GM13976 (cell line): Measurements from ENCODE around the gene LRMDA.

Source experiments
- DNase-seq: peaks from one replicate; pipeline ENCODE4 v3.0.0; 2012; ENCODE audit warnings: low spot score
- CTCF ChIP-seq: IDR thresholded peaks from 2 replicates; pipeline ENCODE4 v1.5.1; 2012; ENCODE audit warnings: borderline replicate concordance, mild to moderate bottlenecking; ENCODE audit not compliant: insufficient read depth; ENCODE audit errors: extremely low read depth, missing control alignments, control extremely low read depth
- in situ Hi-C: fragments of 300-500 bp; cut with MboI; formaldehyde crosslinking; loops from one replicate; pipeline ENCODE4 v1.12.0; 2022; ENCODE audit warnings: low sequenced_read_pairs, mixed read lengths, inconsistent platforms; ENCODE audit not compliant: unreplicated experiment

The LRMDA gene

GRCh38 chr10:75860009-75860408 lies 428.6 kb downstream of the LRMDA start:
- no peak for TF ChIP-seq CTCF
- in situ Hi-C loops, result no loop called here
- no peak for DNase-seq

- no peak for TF ChIP-seq CTCF
- in situ Hi-C loops, result no loop called here
- DNase-seq, result no peak
These were observed 430.2 kb downstream of the LRMDA start for GRCh38 chr10:75861582-75861981.

- TF ChIP-seq CTCF, result no peak
- in situ Hi-C loops, result no loop called here
- DNase-seq, result no peak
These were observed 431.5 kb downstream of the LRMDA start for GRCh38 chr10:75862935-75863334.

- no peak for DNase-seq
- no peak for TF ChIP-seq CTCF
- in situ Hi-C loops, result no loop called here
These were observed 433.3 kb downstream of the LRMDA start for GRCh38 chr10:75864717-75865116.

GRCh38 chr10:75865413-75866299 lies 434.2 kb downstream of the LRMDA start:
- no peak for DNase-seq
- in situ Hi-C loops, result no loop called here
- no peak for TF ChIP-seq CTCF

GRCh38 chr10:75866300-75866625 lies 434.8 kb downstream of the LRMDA start:
- TF ChIP-seq CTCF, result no peak
- in situ Hi-C loops, result no loop called here

More at GRCh38 chr10:75866300-75866625, 434.8 kb downstream of the LRMDA start:
- no peak for DNase-seq
